NCI-H69 (cell line): ENCODE data around the gene ALDH1A3.

Source experiments
- DNase-seq: peaks from one replicate; lab custom pipeline; 2025; lab: John Stamatoyannopoulos, UW

ALDH1A3 gene

GRCh38 chr15:100926971-100927756 lies 47.5 kb downstream of the ALDH1A3 start:
- no peak for DNase-seq

- DNase-seq, result peak; percentile 50
Observed at GRCh38 chr15:100928632-100929280, 49.1 kb downstream of the ALDH1A3 start.

- peak; percentile 62 for DNase-seq
Observed at GRCh38 chr15:100929641-100930042, 50.0 kb downstream of the ALDH1A3 start.

DNA sequence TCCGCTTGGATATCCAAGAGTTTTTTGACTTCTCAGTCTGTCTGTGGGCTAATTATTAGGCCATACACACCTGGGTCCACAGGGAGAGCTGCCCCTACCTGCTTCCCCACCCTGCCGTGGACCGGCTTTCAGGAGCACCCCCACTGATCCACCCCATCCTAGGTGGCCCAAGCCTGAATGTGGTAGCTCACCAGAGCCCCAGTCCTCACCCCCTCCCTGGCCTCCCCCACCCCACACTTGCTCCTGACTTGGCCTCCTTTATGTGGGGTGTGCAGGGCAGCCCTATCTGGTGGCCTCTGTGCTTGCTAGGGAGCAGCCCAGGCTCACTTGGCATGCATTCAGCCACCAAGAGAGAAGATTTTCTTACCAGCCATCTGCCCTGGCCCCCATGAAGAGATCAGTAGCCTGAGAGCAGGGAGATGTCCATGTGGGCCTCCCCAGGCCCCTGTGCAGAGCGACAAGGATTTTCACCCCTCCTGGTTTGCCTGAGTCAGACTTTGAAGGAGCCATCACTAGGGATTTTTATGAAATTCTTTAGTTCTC lies 50.7 kb downstream of the ALDH1A3 start:
- DNase-seq, result no peak

- no peak for DNase-seq
Observed at GRCh38 chr15:100931143-100931890, 51.7 kb downstream of the ALDH1A3 start.

DNA sequence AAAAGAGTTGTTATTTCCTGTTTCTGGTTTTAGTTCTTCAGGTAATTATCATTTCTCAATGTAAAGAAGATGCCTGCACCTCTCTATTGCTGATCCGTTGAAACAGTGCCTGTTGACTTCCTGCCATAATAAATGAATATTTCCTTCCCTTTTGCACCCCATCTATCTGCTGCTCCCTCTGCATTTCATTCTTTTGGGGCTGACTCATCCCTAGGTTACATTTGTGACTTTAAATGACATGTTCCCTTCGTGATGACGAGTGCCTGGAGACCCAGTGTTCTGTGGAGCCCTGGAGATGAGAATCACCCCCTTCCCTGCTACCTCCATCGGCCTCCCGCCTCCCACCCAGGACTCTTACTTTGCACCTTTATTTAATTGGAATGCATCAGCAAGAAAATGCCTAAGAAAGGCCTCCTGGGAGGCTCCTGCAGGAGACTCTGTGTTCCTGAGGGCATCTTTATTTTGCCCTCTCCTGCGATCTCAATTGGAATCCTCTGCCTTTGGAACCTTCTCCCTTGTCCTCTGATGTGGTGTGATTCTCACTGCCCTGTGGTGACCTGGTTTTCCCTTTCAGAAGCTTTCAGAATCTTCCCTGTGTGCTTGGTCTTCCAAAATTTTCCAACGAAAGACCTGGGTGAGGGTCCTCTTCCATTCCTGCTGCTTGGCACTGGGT lies 53.2 kb downstream of the ALDH1A3 start:
- no peak for DNase-seq

DNA sequence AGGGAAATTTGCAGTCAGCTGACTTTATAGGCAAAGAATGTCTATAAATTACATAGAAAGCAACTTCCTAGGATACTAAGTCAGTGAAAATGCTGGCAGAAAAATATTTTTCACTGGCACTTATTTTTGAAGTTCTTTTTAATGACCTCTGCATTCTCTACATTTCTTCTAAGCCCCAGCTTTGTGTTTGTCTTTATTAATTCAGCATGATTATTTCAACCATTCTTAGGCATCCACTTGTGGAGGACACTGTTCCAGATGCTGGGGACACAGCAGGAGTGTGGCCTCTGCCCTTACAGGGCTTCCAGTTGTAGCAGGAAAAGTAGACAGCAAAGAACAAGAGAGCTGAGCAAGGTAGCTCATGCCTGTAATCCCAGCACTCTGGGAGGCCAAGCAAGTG lies 54.5 kb downstream of the ALDH1A3 start:
- DNase-seq, result no peak

- no peak for DNase-seq
Observed at GRCh38 chr15:100934726-100935125, 55.1 kb downstream of the ALDH1A3 start.

DNA sequence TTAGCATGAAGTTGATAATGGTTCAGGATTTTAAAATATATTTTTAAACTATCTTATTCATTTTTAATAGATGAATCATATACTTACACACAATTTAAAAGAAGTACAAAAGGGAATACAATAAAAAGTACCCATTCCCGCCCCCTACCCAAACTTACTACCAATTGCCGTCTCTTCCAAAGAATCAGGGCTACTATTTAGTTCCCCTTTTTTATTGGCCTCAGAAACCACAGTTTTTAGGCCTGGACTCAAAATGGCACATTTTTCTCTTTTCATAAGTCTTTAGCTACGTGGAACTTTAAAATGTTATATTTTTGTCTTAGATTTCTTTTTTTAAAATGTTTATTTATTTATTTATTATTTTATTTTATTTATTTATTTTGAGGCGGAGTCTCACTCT lies 57.5 kb downstream of the ALDH1A3 start:
- DNase-seq, result no peak

DNA sequence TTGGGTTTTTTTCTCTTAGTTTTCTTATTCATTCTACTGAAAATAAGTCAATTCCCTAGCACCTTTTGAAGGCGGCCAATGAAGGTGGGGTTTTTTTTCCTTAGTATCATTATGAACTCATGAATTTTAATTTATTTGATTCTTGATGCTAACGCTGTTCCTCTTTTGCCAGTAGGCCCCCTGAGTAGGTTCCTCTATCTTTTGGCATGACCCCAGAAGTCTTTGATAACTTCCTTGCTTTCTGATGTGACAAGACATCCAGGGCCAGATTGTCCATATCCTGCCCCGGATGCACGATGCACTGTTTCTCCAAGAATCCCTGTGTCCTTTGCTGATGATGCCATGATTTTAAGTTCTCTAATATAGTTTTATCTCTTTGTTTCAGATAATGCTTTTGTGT lies 60.2 kb downstream of the ALDH1A3 start:
- no peak for DNase-seq

DNA sequence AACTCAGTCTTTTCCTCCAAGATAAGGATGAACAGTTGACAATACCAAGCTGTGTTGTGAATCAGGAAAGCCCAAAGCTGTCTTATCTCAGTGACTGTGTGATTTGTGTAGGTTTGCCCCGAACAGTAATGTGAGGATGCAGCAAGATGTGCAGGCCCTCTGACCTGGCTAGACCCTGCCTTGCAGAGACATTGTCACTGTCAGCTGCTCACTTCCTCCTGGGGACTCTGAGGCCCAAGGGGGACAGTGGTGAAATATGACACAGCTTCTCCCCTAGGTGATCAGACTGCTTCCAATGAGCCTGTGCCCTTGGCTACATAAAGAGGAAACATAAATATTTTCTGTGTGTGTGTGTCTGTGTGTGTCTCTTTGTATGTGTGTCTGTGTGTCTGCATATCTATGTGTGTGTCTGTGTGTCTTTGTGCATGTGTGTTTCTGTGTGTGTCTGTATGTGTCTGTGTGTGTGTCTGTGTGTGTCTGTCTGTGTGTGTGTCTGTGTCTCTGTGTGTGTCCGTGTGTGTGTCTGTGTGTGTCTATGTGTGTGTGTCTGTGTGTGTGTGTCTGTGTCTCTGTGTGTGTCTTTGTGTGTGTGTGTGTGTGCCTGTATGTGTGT lies 61.2 kb downstream of the ALDH1A3 start:
- no peak for DNase-seq

- no peak for DNase-seq
Observed at GRCh38 chr15:100941536-100941935, 61.9 kb downstream of the ALDH1A3 start.

DNA sequence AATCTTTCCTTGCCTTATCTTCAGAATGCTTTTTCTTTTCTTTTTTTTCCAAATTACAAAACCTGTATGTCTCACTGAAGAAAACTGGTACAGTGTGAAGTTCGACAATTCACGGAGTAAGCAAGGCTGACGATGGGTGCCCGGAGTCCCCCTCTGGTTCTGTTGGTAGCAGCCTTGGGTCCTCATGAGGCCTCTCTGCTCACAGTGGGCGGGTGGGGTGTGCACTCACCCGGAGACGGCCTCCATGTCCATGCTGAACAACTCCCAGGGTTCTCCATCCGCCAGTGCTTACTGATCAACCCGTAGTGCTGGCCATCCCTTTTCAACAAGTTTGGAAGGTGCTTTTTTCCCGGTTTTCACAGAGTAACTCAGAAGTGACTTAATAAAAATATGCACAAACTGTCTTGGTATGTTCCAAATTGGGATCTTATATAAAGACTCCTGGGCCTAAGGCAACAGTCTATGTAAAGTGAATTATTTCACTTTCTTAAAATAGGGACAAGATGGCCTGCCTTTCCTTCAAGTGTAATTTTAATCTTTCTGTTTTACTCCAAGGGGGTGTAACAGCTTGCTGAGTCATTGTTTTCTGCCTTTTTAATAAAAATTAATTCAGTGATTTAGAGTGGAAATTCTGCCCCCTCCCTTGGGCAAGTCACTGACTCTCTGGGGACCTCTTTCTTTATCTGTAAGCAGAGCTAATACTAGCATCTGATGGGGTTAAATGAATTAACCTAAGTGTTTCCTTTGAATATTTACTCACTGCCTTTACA lies 63.2 kb downstream of the ALDH1A3 start:
- DNase-seq, result no peak

GRCh38 chr15:100944244-100944895 lies 64.7 kb downstream of the ALDH1A3 start:
- DNase-seq, result no peak

- no peak for DNase-seq
Observed at GRCh38 chr15:100944986-100945385, 65.4 kb downstream of the ALDH1A3 start.

DNA sequence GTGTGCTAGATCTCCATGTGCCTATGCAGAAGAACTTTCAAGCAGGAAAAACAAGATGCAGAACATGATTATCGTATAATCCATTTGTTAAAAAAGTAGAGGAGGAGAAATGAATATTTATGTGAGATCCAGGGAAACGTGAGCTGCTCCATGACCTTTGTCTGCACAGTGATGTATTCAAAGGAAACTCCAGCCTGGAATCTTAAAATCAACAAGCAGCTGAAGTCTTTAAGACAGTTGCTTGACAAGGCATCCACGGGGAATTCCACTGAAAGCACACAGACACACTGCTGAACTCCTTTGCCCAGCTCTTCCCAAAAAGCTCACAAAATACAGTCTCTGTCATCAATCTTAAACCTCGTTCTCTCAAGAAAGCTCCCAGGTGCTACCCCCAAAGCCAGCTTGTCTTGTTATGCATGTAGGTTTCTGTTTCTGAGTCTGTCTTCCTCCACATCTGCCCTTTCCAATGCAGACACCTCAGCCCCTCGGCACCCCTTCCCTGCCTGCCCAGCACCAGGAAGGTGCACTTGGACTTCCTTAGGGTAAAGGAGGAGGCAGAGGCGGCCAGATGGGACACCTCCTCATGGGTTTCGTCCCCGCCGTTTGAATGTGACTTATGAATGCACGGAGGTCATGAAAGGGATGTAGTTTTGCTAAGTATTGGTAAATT lies 68.3 kb downstream of the ALDH1A3 start:
- DNase-seq, result no peak

- no peak for DNase-seq
Observed at GRCh38 chr15:100948430-100948762, 68.8 kb downstream of the ALDH1A3 start.

GRCh38 chr15:100949691-100950090 lies 70.1 kb downstream of the ALDH1A3 start:
- DNase-seq, result no peak

DNA sequence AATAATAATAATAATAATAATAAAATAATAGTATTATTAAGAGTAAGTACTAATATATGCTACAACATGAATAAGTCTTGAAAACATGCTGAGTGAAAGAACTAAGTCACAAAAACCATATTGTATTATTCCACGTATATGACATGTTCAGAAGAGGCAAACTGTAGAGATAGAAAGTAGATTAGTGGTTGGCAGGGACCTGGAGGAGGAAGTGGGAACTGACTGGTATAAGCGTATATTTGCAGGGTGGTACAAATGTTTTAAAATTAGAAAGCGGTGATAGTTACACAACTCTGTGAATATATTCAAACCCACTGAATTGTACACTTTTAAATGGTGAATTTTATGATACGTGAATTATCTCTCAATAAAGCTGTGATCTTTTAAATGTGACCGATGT lies 72.3 kb downstream of the ALDH1A3 start:
- no peak for DNase-seq

- no peak for DNase-seq
Observed at GRCh38 chr15:100952566-100952965, 72.9 kb downstream of the ALDH1A3 start.
